Prostate gland (tissue), 2 donors: Measurements from ENCODE around the gene SIGLEC15. TPM values are rescaled to one million over a fixed set of nuclear protein-coding genes. Genes with fewer than 3 reads are reported as not detected.

Source experiments
- DNase-seq: peaks from one replicate; pipeline ENCODE4 v3.0.0-alpha.2; 2019; ENCODE audit warnings: low spot score
- H3K27ac ChIP-seq, 2 donors: fragments of 200-600 bp; sonication (generic); 2 replicates each; pipeline ENCODE4 v1.5.1; 2017 to 2019
- H3K27me3 ChIP-seq: fragments of 200-600 bp; sonication (generic); replicated peaks from 2 replicates; pipeline ENCODE4 v1.5.1; 2019; ENCODE audit not compliant: insufficient read depth
- H3K36me3 ChIP-seq, 2 donors: fragments of 200-600 bp; sonication (generic); 1 replicate in 1 of 2; 2 replicates in 1 of 2; pipeline versions ENCODE4 v1.5.1 to v1.8.1; 2017 to 2019
- H3K4me1 ChIP-seq: fragments of 200-600 bp; sonication (generic); replicated peaks from 2 replicates; pipeline ENCODE4 v1.5.1; 2019
- H3K4me3 ChIP-seq, 2 donors: fragments of 200-600 bp; sonication (generic); 2 replicates each; pipeline ENCODE4 v1.5.1; 2017 to 2019
- H3K9me3 ChIP-seq: fragments of 200-600 bp; sonication (generic); 2 replicates; pipeline ENCODE4 v1.5.1; 2017
- CTCF ChIP-seq, 4 experiments: fragments of 200-600 bp in 2 of 4; fragments of 450-650 bp in 2 of 4; sonication (generic) in 2 of 4; IDR thresholded peaks; 1 replicate in 3 of 4; 2 replicates in 1 of 4; pipeline ENCODE4 v1.5.1; 2016 to 2019; ENCODE audit warnings: antibody characterized with exemption in 4 of 4, mild to moderate bottlenecking in 2 of 4, moderate library complexity in 2 of 4
- POLR2A ChIP-seq: fragments of 450-650 bp; IDR thresholded peaks from one replicate; pipeline ENCODE4 v1.6.1; 2016; ENCODE audit warnings: antibody characterized with exemption, mild to moderate bottlenecking
- POLR2AphosphoS5 ChIP-seq: sonication (generic); formaldehyde crosslinking; IDR thresholded peaks from one replicate; pipeline ENCODE4 v1.6.1; 2017; ENCODE audit warnings: antibody characterized with exemption
- WGBS: methylation state at CpG from one replicate; pipeline ENCODE4 v1.1.5; 2018; 5-methylcytosine and 5-hydroxymethylcytosine counted together
- intact Hi-C: fragments of 100-400 bp; cut with DNase I; formaldehyde crosslinking; loops from one replicate; pipeline ENCODE4 v1.14.2; 2022
- total RNA-seq, 2 donors: library from RNA; depleted of rRNA; stranded (reverse); fragments of >200 nt; gene quantifications; one replicate each; pipeline ENCODE4 v1.1.0, GENCODE V29; 2016

Gene SIGLEC15
- total RNA-seq, 2 donors from 2014 or later: 0.91 TPM; not detected in 1

- Histone ChIP-seq H3K27ac (no peak overlapping the region), H3K9me3 (no peaks in the 10 kb centered on the region), H3K4me1 (no peaks in the 10 kb centered on the region), H3K4me3 (no peak overlapping the region), H3K36me3 (no peaks in the 10 kb centered on the region), H3K27me3 (no peaks in the 10 kb centered on the region)
- DNase-seq: no peak
- TF ChIP-seq POLR2A (no peak), POLR2AphosphoS5 (no peak), CTCF (IDR thresholded peaks at IDR 0.05) (no peak)
- intact Hi-C loops: no loop called here
- WGBS: 89% methylated on average over 5 of the region's 5 CpGs
These were observed 49.2 kb downstream of the SIGLEC15 start for GRCh38 chr18:45874491-45875184.

GRCh38 chr18:45876161-45876560 is 50.7 kb downstream of the SIGLEC15 start:
- Histone ChIP-seq H3K9me3 (no peaks in the 10 kb centered on the region), H3K4me1 (no peaks in the 10 kb centered on the region), H3K27ac (no peak overlapping the region), H3K4me3 (no peak overlapping the region), H3K27me3 (no peaks in the 10 kb centered on the region), H3K36me3 (no peaks in the 10 kb centered on the region)
- intact Hi-C loops: no loop called here
- WGBS: 70% methylated on average over 3 of the region's 3 CpGs
- TF ChIP-seq POLR2A: no peak
- TF ChIP-seq POLR2AphosphoS5: no peak
- no peak for TF ChIP-seq CTCF (IDR thresholded peaks at IDR 0.05)
- no peak for DNase-seq

- no peak for DNase-seq
- Histone ChIP-seq H3K9me3 (no peaks in the 10 kb centered on the region), H3K4me3 (no peak overlapping the region), H3K4me1 (no peaks in the 10 kb centered on the region), H3K27ac (no peak overlapping the region), H3K27me3 (no peaks in the 10 kb centered on the region), H3K36me3 (no peaks in the 10 kb centered on the region)
- no peak for TF ChIP-seq POLR2A
- TF ChIP-seq POLR2AphosphoS5: no peak
- no peak for TF ChIP-seq CTCF (IDR thresholded peaks at IDR 0.05)
- WGBS: 61% methylated on average over 3 of the region's 3 CpGs
- intact Hi-C loops: no loop called here
These were observed 51.9 kb downstream of the SIGLEC15 start for GRCh38 chr18:45877403-45877802.

GRCh38 chr18:45879681-45880655 is 54.5 kb downstream of the SIGLEC15 start:
- peak overlapping the region; percentile 11 to 20 for H3K27ac ChIP-seq
- 33% methylated on average over 17 of the region's 17 CpGs for WGBS
- intact Hi-C loops: loop anchor here (5.0 kb wide), 2 partner anchors 188 to 258 kb away; no protein-coding TSS in a partner anchor
- DNase-seq: peak; percentile 73
- no peak for TF ChIP-seq POLR2A
- TF ChIP-seq CTCF (IDR thresholded peaks at IDR 0.05): peak; percentile 97 to 98 (median 97)
- TF ChIP-seq POLR2AphosphoS5: peak; percentile 36
- H3K4me1 ChIP-seq: no peaks in the 10 kb centered on the region
- H3K27me3 ChIP-seq: no peaks in the 10 kb centered on the region
- no peaks in the 10 kb centered on the region for H3K36me3 ChIP-seq
- H3K4me3 ChIP-seq: no peak overlapping the region
- H3K9me3 ChIP-seq: no peaks in the 10 kb centered on the region
